GM06990 (cell line): ENCODE measurements around the gene KLRC2.
"Not testable (repeated sequence)": the region's sequence is repeated elsewhere in the genome, so short reads cannot be mapped to it uniquely, and the experiment has no call there.

ENCODE experiments used
- DNase-seq: peaks from one replicate; pipeline ENCODE4 v3.0.0-alpha.2; 2011; ENCODE audit not compliant: insufficient read length; ENCODE audit errors: extremely low read depth
- H3K27me3 ChIP-seq: replicated peaks from 2 replicates; pipeline ENCODE4 v1.6.0; 2011; ENCODE audit warnings: low read length; ENCODE audit not compliant: control insufficient read depth, insufficient read depth
- H3K36me3 ChIP-seq: 2 replicates; pipeline ENCODE4 v1.5.1; 2011; ENCODE audit warnings: low read length; ENCODE audit not compliant: control insufficient read depth, insufficient read depth
- H3K4me3 ChIP-seq: replicated peaks from 2 replicates; pipeline ENCODE4 v1.5.1; 2011; ENCODE audit warnings: low read depth, mild to moderate bottlenecking, control low read depth, low read length
- CTCF ChIP-seq: IDR thresholded peaks from 2 replicates; pipeline ENCODE4 v1.5.1; 2011; ENCODE audit warnings: low read length, control low read depth, mild to moderate bottlenecking, inconsistent platforms; ENCODE audit not compliant: insufficient read depth, poor library complexity, severe bottlenecking

The KLRC2 gene

GRCh38 chr12:10435816-10436215, at the start of gene KLRC2:
Gene KLRC2 (minus strand): TSS chr12:10436010. CDS start chr12:10435986, 24 bp downstream.
- H3K36me3 ChIP-seq, DNase-seq, H3K4me3 ChIP-seq, H3K27me3 ChIP-seq: not testable (repeated sequence)

GRCh38 chr12:10481901-10482300, 46.1 kb upstream of the KLRC2 start:
- not testable (repeated sequence) for H3K36me3 ChIP-seq, DNase-seq, H3K27me3 ChIP-seq, H3K4me3 ChIP-seq

GRCh38 chr12:10472808-10473207, 37.0 kb upstream of the KLRC2 start:
- H3K27me3 ChIP-seq, H3K4me3 ChIP-seq, DNase-seq, H3K36me3 ChIP-seq: not testable (repeated sequence)

GRCh38 chr12:10469701-10470100, 33.9 kb upstream of the KLRC2 start:
- no peak for TF ChIP-seq CTCF
- H3K27me3 ChIP-seq, result no peaks in the 10 kb centered on the region
- no peak for DNase-seq
- H3K4me3 ChIP-seq, result no peak overlapping the region
- H3K36me3 ChIP-seq, result no peaks in the 10 kb centered on the region

GRCh38 chr12:10466311-10466710, 30.5 kb upstream of the KLRC2 start:
- no peaks in the 10 kb centered on the region for H3K27me3 ChIP-seq
- H3K36me3 ChIP-seq, result no peaks in the 10 kb centered on the region
- TF ChIP-seq CTCF, result no peak
- DNase-seq, result no peak
- H3K4me3 ChIP-seq, result no peak overlapping the region

- no peak for DNase-seq
- Histone ChIP-seq H3K27me3 (no peaks in the 10 kb centered on the region), H3K4me3 (no peak overlapping the region), H3K36me3 (no peaks in the 10 kb centered on the region)
- no peak for TF ChIP-seq CTCF
These were observed 21.9 kb upstream of the KLRC2 start for GRCh38 chr12:10457760-10458159.

GRCh38 chr12:10456856-10457255, 21.0 kb upstream of the KLRC2 start:
- Histone ChIP-seq H3K4me3 (no peak overlapping the region), H3K27me3 (no peaks in the 10 kb centered on the region), H3K36me3 (no peaks in the 10 kb centered on the region)
- no peak for TF ChIP-seq CTCF
- no peak for DNase-seq
